GM12878 (cell line): Measurements from ENCODE around the gene IQCK. TPM values are rescaled to one million over a fixed set of nuclear protein-coding genes. Genes with fewer than 3 reads are reported as not detected.

ENCODE experiments used
- ATAC-seq: fragments of 200-7000 bp; cut with Tn5 transposase; 3 replicates; pipeline ENCODE4 v1.9.1; 2020; ENCODE audit warnings: mild to moderate bottlenecking, moderate library complexity
- BruUV-seq: library from RNA; stranded (reverse); fragments of 400-500 nt; replicated peaks from 2 replicates; lab custom pipeline; 2021; lab: Mats Ljungman, UMichigan
- CTCF ChIA-PET: fragments of 300-600 bp; sonication (Branson Sonifier 250); formaldehyde crosslinking; extraction: SDS; loops from one replicate; lab custom pipeline; 2021; ENCODE audit warnings: inconsistent platforms; lab: Yijun Ruan, JAX
- POLR2A ChIA-PET: fragments of 350-600 bp; formaldehyde crosslinking; extraction: SDS; loops from one replicate; lab custom pipeline; 2021; ENCODE audit warnings: inconsistent platforms; lab: Charles Lee
- RAD21 ChIA-PET: fragments of 300-600 bp; sonication (Branson Sonifier 250); formaldehyde crosslinking; loops from one replicate; lab custom pipeline; 2023; ENCODE audit warnings: antibody characterized with exemption; ENCODE audit not compliant: unreplicated experiment; lab: Charles Lee
- SMC1A ChIA-PET: fragments of 300-600 bp; sonication (Branson Sonifier 250); formaldehyde crosslinking; loops from one replicate; lab custom pipeline; 2023; ENCODE audit not compliant: unreplicated experiment, uncharacterized antibody; lab: Charles Lee
- DNase-seq: peaks from one replicate; pipeline ENCODE4 v3.0.0-alpha.2; 2011; ENCODE audit warnings: low read depth, low spot score
- FAIRE-seq: peaks from 3 replicates; lab custom pipeline; 2011; peaks lifted over from hg19 to GRCh38; lab: Jason Lieb, UNC
- H2AFZ ChIP-seq: 2 replicates; pipeline ENCODE4 v1.6.0; 2011; ENCODE audit warnings: low read depth, low read length, control low read depth; ENCODE audit not compliant: control insufficient read depth
- H3K27ac ChIP-seq: 2 replicates; pipeline ENCODE4 v1.5.1; 2011; ENCODE audit warnings: control low read depth; ENCODE audit not compliant: control insufficient read depth, insufficient read depth
- H3K27me3 ChIP-seq, 2 experiments: replicated peaks in 1 of 2; 2 replicates each; pipeline versions ENCODE4 v1.6.0 to v1.6.1; 2011; ENCODE audit warnings: low read length in 1 of 2; ENCODE audit not compliant: control insufficient read depth in 2 of 2, insufficient read depth in 2 of 2
- H3K36me3 ChIP-seq, 2 experiments: 2 replicates each; pipeline ENCODE4 v1.5.1; 2011; ENCODE audit warnings: low read length in 1 of 2; ENCODE audit not compliant: control insufficient read depth in 2 of 2, insufficient read depth in 2 of 2
- H3K4me1 ChIP-seq: 2 replicates; pipeline ENCODE4 v1.6.1; 2011; ENCODE audit warnings: mild to moderate bottlenecking, low read length, moderate library complexity, mixed read lengths; ENCODE audit not compliant: control insufficient read depth, insufficient read depth
- H3K4me2 ChIP-seq: 2 replicates; pipeline ENCODE4 v1.6.0; 2011; ENCODE audit warnings: control low read depth; ENCODE audit not compliant: control insufficient read depth, insufficient read depth
- H3K4me3 ChIP-seq: fragments of 200-600 bp; sonication (generic); 2 replicates; pipeline ENCODE4 v1.5.1; 2016
- H3K79me2 ChIP-seq: 2 replicates; pipeline ENCODE4 v1.6.0; 2011; ENCODE audit warnings: low read length; ENCODE audit not compliant: control insufficient read depth, insufficient read depth
- H3K9ac ChIP-seq: 2 replicates; pipeline ENCODE4 v1.8.0; 2011; ENCODE audit warnings: low read length, control low read depth, mixed read lengths; ENCODE audit not compliant: control insufficient read depth, insufficient read depth
- H3K9me3 ChIP-seq: replicated peaks from 3 replicates; pipeline ENCODE4 v1.5.1; 2011; ENCODE audit warnings: mild to moderate bottlenecking, low read length; ENCODE audit not compliant: control insufficient read depth, insufficient read depth
- H4K20me1 ChIP-seq: 2 replicates; pipeline ENCODE4 v1.6.0; 2011; ENCODE audit not compliant: control insufficient read depth, insufficient read depth
- CBFB ChIP-seq: IDR thresholded peaks from 2 replicates; pipeline ENCODE4 v1.6.1; 2016; ENCODE audit warnings: antibody characterized with exemption, low read depth
- DPF2 ChIP-seq: fragments of 450-650 bp; IDR thresholded peaks from 2 replicates; pipeline ENCODE4 v1.6.1; 2017; ENCODE audit warnings: mild to moderate bottlenecking
- ETV6 ChIP-seq, 2 experiments: fragments of 450-650 bp in 1 of 2; IDR thresholded peaks in 1 of 2; conservative IDR thresholded peaks in 1 of 2; 2 replicates each; pipeline ENCODE4 v1.6.1; 2014; ENCODE audit warnings: antibody characterized with exemption in 1 of 2, borderline replicate concordance in 1 of 2, low read depth in 1 of 2, mild to moderate bottlenecking in 1 of 2, moderate library complexity in 1 of 2
- HDAC2 ChIP-seq: fragments of 200-600 bp; sonication (generic); IDR thresholded peaks from 2 replicates; pipeline ENCODE4 v1.6.1; 2017
- IKZF2 ChIP-seq, 2 experiments: fragments of 450-650 bp; IDR thresholded peaks; 2 replicates each; pipeline ENCODE4 v1.6.1; 2017; ENCODE audit warnings: mild to moderate bottlenecking in 2 of 2, moderate library complexity in 2 of 2
- MXI1 ChIP-seq: fragments of 150-350 bp; IDR thresholded peaks from 2 replicates; pipeline ENCODE4 v1.6.1; 2011; ENCODE audit warnings: low read depth, mild to moderate bottlenecking, inconsistent platforms, low read length, improper control_type of control experiment
- SMAD5 ChIP-seq: IDR thresholded peaks from 2 replicates; pipeline ENCODE4 v1.6.1; 2016; ENCODE audit warnings: antibody characterized with exemption, low read depth
- SREBF2 ChIP-seq: IDR thresholded peaks from 2 replicates; pipeline ENCODE4 v1.6.1; 2012; ENCODE audit warnings: mild to moderate bottlenecking, low read length
- TBL1XR1 ChIP-seq: IDR thresholded peaks from 2 replicates; pipeline ENCODE4 v1.6.1; 2012; ENCODE audit warnings: low read depth, low read length, improper control_type of control experiment
- WGBS: methylation state at CpG from one replicate; pipeline ENCODE4 v1.1.6; 2016; ENCODE audit warnings: low lambda C conversion rate; ENCODE audit not compliant: insufficient replicate concordance, insufficient coverage; ENCODE audit errors: missing lambda C conversion rate; 5-methylcytosine and 5-hydroxymethylcytosine counted together
- in situ Hi-C: fragments of 300-500 bp; cut with MboI; formaldehyde crosslinking; loops from 9 replicates; pipeline ENCODE4 v1.14.3; 2018; ENCODE audit warnings: mixed read lengths
- intact Hi-C: fragments of 100-400 bp; cut with micrococcal nuclease; formaldehyde crosslinking; loops from one replicate; pipeline ENCODE4 v1.14.2; 2022; ENCODE audit not compliant: unreplicated experiment
- polyA plus RNA-seq, 11 experiments: library from polyadenylated mRNA; depleted of rRNA in 4 of 11; unstranded in 6 of 11; stranded (reverse) in 5 of 11; fragments of >200 nt; fragmentation: Nextera tagmentation in 4 of 11; fragmentation: Illumina TruSeq in 1 of 11; extraction: Ambion mirVana in 4 of 11; extraction: Trizol in 1 of 11; gene quantifications; 1 replicate in 1 of 11; 2 replicates in 10 of 11; pipeline versions ENCODE4 v1.2.1 to v1.2.3, GENCODE V29; 2011 to 2016; ENCODE audit warnings: inconsistent platforms in 2 of 11, missing spikeins in 2 of 11, low read depth in 1 of 11
- total RNA-seq, 4 experiments: library from RNA; depleted of rRNA in 3 of 4; stranded (reverse); fragments of >200 nt in 3 of 4; fragmentation: Illumina TruSeq in 1 of 4; extraction: Trizol in 1 of 4; gene quantifications; 2 replicates each; pipeline versions ENCODE4 v1.2.1 to v1.2.3, GENCODE V29; 2013 to 2021
- TF ChIP-seq, protein P1 (sequence below): IDR thresholded peaks from 2 replicates; pipeline ENCODE4 v1.6.1; 2012; ENCODE audit warnings: improper control_type of control experiment, low read depth, low read length; ENCODE audit not compliant: insufficient replicate concordance
- TF ChIP-seq, protein P2 (sequence below): IDR thresholded peaks from 2 replicates; pipeline ENCODE4 v1.6.1; 2012; ENCODE audit warnings: low read depth, low read length, improper control_type of control experiment
- TF ChIP-seq, protein P3 (sequence below): fragments of 450-650 bp; IDR thresholded peaks from 2 replicates; pipeline ENCODE4 v1.6.1; 2014; ENCODE audit warnings: mild to moderate bottlenecking
- TF ChIP-seq, protein P4 (sequence below), 3 experiments: IDR thresholded peaks in 2 of 3; conservative IDR thresholded peaks in 1 of 3; 2 replicates each; pipeline ENCODE4 v1.5.1; 2011; ENCODE audit warnings: low read depth in 3 of 3, low read length in 3 of 3, mild to moderate bottlenecking in 3 of 3, control low read depth in 2 of 3, moderate library complexity in 2 of 3, inconsistent platforms in 1 of 3, mixed read lengths in 1 of 3; ENCODE audit not compliant: control insufficient read depth in 2 of 3, insufficient read depth in 1 of 3; ENCODE audit errors: extremely low read depth in 1 of 3

The IQCK gene
- total and polyA plus RNA-seq, 10 of the 15 experiments (the other 5 are each of a cell fraction or from before 2014, with no cell fraction given), result 1.0 to 4.2 (median 2.4) TPM

DNA sequence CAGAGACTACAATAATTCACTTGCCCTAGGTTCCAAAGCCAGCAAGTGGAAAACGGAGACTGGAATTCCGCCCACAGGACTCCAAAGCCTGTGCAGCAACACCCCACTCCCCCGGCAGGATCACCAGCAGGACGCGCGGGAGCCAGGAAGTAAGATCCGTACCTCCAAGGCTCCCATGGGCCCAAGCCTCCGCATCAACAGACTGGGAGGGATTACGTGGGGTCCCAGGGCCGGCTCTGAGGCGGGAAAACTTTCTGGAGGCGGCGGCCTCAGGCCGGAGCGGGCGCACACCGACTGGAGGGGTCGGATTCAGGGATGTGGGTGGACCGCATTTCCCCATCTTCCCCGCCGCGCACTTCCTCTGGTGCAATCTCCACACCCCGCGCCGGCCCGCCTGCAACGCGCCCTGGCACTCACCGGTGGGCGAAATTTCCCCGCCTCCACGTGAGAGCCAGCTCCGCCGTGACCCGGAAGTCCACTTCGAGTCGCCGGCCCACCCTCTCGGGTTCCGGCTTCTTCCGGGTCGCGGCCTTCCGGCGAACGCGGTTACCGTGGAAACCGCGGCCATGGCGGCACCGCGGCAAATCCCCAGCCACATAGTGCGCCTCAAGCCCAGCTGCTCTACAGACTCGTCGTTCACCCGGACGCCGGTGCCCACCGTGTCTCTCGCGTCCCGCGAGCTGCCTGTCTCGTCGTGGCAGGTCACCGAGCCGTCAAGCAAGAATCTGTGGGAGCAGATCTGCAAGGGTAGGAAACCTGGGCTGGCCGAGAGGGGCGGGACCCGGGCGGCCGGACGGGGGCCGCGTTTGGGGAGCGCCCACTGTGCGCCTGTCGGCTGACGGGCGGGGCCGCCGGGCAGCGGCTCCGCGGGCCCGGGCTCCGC is at the start of gene IQCK, which contains the start of gene KNOP1 (continued):
- TF ChIP-seq TBL1XR1 (0 out of 2 replicates have a peak, but pooled peaks have one; percentile 42), SREBF2 (peak; percentile 50; the same call in 1 of the 2 replicates)
- TF ChIP-seq, all 136 proteins: peak for 46

DNA sequence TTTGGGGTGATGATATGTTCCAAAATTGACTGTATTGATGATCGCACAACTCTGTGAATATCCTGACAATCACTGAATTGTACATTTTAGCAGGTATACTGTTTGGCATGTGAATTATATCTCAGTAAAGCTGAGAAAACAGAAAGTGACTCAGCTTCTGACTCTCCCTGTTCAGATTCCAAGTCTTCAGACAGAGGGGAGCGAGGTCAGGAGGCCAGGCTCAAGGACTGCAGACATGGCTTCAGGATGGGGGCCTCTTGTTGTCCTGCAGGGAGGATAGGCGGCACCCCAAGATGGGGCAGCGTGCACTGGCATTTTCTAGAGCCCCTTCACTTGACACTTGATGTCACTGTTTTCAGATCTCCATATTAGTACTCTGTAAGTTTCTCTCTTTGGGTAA is 45.7 kb upstream of the IQCK start:
- 93% methylated on average over 4 of the region's 4 CpGs for WGBS
- intact Hi-C loops, result no loop called here

More for the DNA sequence above, 45.7 kb upstream of the IQCK start:
- ChIA-PET POLR2A (no interaction called here), SMC1A (no interaction called here), CTCF (no interaction called here), RAD21 (no interaction called here)
- in situ Hi-C loops, result no loop called here
- H3K4me1 ChIP-seq, result no peaks in the 10 kb centered on the region
- no peak for ATAC-seq
- BruUV-seq, result no TSS peak
- no peak overlapping the region for H3K4me2 ChIP-seq
- H3K4me3 ChIP-seq, result no peak overlapping the region
- no peak for FAIRE-seq
- no peaks in the 10 kb centered on the region for H3K79me2 ChIP-seq
- H2AFZ ChIP-seq, result no peak overlapping the region
- H4K20me1 ChIP-seq, result no peaks in the 10 kb centered on the region
- DNase-seq, result no peak
- no peak overlapping the region for H3K9ac ChIP-seq
- no peak overlapping the region for H3K27ac ChIP-seq
- no peaks in the 10 kb centered on the region for H3K9me3 ChIP-seq
- TF ChIP-seq MXI1, result no peak
- TF ChIP-seq, protein P1, sequence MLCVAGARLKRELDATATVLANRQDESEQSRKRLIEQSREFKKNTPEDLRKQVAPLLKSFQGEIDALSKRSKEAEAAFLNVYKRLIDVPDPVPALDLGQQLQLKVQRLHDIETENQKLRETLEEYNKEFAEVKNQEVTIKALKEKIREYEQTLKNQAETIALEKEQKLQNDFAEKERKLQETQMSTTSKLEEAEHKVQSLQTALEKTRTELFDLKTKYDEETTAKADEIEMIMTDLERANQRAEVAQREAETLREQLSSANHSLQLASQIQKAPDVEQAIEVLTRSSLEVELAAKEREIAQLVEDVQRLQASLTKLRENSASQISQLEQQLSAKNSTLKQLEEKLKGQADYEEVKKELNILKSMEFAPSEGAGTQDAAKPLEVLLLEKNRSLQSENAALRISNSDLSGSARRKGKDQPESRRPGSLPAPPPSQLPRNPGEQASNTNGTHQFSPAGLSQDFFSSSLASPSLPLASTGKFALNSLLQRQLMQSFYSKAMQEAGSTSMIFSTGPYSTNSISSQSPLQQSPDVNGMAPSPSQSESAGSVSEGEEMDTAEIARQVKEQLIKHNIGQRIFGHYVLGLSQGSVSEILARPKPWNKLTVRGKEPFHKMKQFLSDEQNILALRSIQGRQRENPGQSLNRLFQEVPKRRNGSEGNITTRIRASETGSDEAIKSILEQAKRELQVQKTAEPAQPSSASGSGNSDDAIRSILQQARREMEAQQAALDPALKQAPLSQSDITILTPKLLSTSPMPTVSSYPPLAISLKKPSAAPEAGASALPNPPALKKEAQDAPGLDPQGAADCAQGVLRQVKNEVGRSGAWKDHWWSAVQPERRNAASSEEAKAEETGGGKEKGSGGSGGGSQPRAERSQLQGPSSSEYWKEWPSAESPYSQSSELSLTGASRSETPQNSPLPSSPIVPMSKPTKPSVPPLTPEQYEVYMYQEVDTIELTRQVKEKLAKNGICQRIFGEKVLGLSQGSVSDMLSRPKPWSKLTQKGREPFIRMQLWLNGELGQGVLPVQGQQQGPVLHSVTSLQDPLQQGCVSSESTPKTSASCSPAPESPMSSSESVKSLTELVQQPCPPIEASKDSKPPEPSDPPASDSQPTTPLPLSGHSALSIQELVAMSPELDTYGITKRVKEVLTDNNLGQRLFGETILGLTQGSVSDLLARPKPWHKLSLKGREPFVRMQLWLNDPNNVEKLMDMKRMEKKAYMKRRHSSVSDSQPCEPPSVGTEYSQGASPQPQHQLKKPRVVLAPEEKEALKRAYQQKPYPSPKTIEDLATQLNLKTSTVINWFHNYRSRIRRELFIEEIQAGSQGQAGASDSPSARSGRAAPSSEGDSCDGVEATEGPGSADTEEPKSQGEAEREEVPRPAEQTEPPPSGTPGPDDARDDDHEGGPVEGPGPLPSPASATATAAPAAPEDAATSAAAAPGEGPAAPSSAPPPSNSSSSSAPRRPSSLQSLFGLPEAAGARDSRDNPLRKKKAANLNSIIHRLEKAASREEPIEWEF, result no peak
- TF ChIP-seq DPF2, result no peak
- TF ChIP-seq, protein P2, sequence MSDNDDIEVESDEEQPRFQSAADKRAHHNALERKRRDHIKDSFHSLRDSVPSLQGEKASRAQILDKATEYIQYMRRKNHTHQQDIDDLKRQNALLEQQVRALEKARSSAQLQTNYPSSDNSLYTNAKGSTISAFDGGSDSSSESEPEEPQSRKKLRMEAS, result no peak
- no peak for TF ChIP-seq SMAD5
- TF ChIP-seq, protein P3, sequence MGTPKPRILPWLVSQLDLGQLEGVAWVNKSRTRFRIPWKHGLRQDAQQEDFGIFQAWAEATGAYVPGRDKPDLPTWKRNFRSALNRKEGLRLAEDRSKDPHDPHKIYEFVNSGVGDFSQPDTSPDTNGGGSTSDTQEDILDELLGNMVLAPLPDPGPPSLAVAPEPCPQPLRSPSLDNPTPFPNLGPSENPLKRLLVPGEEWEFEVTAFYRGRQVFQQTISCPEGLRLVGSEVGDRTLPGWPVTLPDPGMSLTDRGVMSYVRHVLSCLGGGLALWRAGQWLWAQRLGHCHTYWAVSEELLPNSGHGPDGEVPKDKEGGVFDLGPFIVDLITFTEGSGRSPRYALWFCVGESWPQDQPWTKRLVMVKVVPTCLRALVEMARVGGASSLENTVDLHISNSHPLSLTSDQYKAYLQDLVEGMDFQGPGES, result no peak
- no peak for TF ChIP-seq IKZF2 (IDR thresholded peaks at IDR 0.05)
- TF ChIP-seq ETV6 (conservative IDR thresholded peaks at IDR 0.05 in 1 of 2, IDR thresholded peaks at IDR 0.05 in 1 of 2; ENCODE audit: borderline replicate concordance in 1 of 2, low read depth in 1 of 2), result no peak
- TF ChIP-seq CBFB, result no peak
- TF ChIP-seq HDAC2, result no peak
- TF ChIP-seq TBL1XR1, result no peak
- TF ChIP-seq, protein P4, sequence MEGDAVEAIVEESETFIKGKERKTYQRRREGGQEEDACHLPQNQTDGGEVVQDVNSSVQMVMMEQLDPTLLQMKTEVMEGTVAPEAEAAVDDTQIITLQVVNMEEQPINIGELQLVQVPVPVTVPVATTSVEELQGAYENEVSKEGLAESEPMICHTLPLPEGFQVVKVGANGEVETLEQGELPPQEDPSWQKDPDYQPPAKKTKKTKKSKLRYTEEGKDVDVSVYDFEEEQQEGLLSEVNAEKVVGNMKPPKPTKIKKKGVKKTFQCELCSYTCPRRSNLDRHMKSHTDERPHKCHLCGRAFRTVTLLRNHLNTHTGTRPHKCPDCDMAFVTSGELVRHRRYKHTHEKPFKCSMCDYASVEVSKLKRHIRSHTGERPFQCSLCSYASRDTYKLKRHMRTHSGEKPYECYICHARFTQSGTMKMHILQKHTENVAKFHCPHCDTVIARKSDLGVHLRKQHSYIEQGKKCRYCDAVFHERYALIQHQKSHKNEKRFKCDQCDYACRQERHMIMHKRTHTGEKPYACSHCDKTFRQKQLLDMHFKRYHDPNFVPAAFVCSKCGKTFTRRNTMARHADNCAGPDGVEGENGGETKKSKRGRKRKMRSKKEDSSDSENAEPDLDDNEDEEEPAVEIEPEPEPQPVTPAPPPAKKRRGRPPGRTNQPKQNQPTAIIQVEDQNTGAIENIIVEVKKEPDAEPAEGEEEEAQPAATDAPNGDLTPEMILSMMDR (IDR thresholded peaks at IDR 0.05 in 2 of 3, conservative IDR thresholded peaks at IDR 0.05 in 1 of 3; ENCODE audit: control insufficient read depth in 2 of 3, extremely low read depth in 1 of 3, insufficient read depth in 1 of 3, low read depth in 3 of 3, low read length in 3 of 3), result no peak
- H3K36me3 ChIP-seq, result no peaks in the 10 kb centered on the region; a peak in 1 of 4 replicates
- no peaks in the 10 kb centered on the region for H3K27me3 ChIP-seq
